GM19351 (cell line): ENCODE measurements around the gene MMRN2.

Source experiments
- ATAC-seq: cut with Tn5 transposase; IDR thresholded peaks from one replicate; pipeline ENCODE4 v1.9.1; 2021; ENCODE audit warnings: mild to moderate bottlenecking, moderate library complexity; ENCODE audit not compliant: unreplicated experiment

Gene MMRN2

DNA sequence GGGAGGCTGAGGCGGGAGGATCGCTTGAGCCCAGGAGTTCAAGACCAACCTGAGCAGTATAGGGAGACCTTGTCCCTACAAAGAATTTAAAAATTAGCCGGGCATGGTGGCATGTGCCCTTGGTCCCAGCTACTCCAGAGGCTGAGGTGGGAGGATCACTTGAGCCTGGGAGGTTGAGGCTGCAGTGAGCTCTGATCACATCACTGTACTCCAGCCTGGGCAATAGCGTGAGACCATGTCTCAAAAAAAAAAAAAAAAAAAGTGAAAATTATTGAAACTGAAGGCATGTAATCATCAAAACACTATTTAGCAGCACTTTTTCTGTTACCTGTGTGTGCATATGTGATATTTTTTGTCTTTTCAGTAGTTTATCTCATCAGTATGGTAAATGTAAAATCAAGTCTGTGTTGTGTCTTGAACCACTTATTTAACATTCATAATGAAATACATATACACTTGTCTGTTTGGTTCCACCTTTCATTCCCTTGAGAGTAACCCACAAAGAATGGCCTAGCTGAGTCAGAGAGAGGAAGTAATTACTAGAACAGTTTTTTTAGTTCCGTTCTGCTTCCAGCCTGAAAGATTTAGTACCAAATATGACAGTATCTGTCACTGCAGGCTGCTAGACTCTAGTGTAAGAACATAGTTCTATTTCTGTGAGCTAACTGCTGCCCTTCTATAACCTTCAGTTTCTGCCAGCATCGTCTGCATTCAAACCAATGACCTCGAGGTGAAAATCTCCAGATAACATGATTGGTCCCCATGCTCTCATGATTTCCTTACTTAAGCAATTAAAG lies 68.6 kb downstream of the MMRN2 start:
- peak; percentile 96 for ATAC-seq
